Smooth muscle cell (in vitro differentiated cells): ENCODE measurements around the gene GBP4. TPM values are rescaled to one million over a fixed set of nuclear protein-coding genes. Genes with fewer than 3 reads are reported as not detected.

Experiments
- DNase-seq: peaks from one replicate; lab custom pipeline; 2025; ENCODE audit not compliant: unreplicated experiment; lab: John Stamatoyannopoulos, UW
- H2AFZ ChIP-seq: fragments of 200-600 bp; sonication (generic); 2 replicates; pipeline ENCODE4 v1.6.0; 2016; ENCODE audit warnings: antibody characterized with exemption, low read depth, mild to moderate bottlenecking
- H3F3A ChIP-seq: fragments of 200-600 bp; sonication (generic); 2 replicates; pipeline ENCODE4 v1.6.0; 2017; ENCODE audit warnings: antibody characterized with exemption, low read depth
- H3K27ac ChIP-seq: fragments of 200-600 bp; sonication (generic); 2 replicates; pipeline ENCODE4 v1.5.1; 2016; ENCODE audit warnings: low read depth, mild to moderate bottlenecking
- H3K27me3 ChIP-seq: fragments of 200-600 bp; sonication (generic); 2 replicates; pipeline ENCODE4 v1.6.1; 2016; ENCODE audit warnings: low read depth, mild to moderate bottlenecking
- H3K36me3 ChIP-seq: fragments of 200-600 bp; sonication (generic); 2 replicates; pipeline ENCODE4 v1.5.1; 2016; ENCODE audit warnings: low read depth
- H3K4me1 ChIP-seq: fragments of 200-600 bp; sonication (generic); 2 replicates; pipeline ENCODE4 v1.5.1; 2016; ENCODE audit warnings: low read depth
- H3K4me2 ChIP-seq: fragments of 200-600 bp; sonication (generic); 2 replicates; pipeline ENCODE4 v1.6.0; 2016; ENCODE audit warnings: mild to moderate bottlenecking
- H3K4me3 ChIP-seq: fragments of 200-600 bp; sonication (generic); 2 replicates; pipeline ENCODE4 v1.5.1; 2016; ENCODE audit warnings: mild to moderate bottlenecking
- H3K79me2 ChIP-seq: fragments of 200-600 bp; sonication (generic); 2 replicates; pipeline ENCODE4 v1.6.0; 2016; ENCODE audit warnings: low read depth, mild to moderate bottlenecking
- H3K9ac ChIP-seq: fragments of 200-600 bp; sonication (generic); 2 replicates; pipeline ENCODE4 v1.6.0; 2016; ENCODE audit warnings: low read depth
- H3K9me3 ChIP-seq: fragments of 200-600 bp; sonication (generic); replicated peaks from 2 replicates; pipeline ENCODE4 v1.5.1; 2016; ENCODE audit warnings: low read depth
- H4K20me1 ChIP-seq: fragments of 200-600 bp; sonication (generic); 2 replicates; pipeline ENCODE4 v1.6.0; 2016; ENCODE audit warnings: low read depth
- CTCF ChIP-seq: fragments of 200-600 bp; sonication (generic); IDR thresholded peaks from 2 replicates; pipeline ENCODE4 v1.5.1; 2017; ENCODE audit warnings: borderline replicate concordance, mild to moderate bottlenecking, antibody characterized with exemption; ENCODE audit not compliant: insufficient read depth, poor library complexity, severe bottlenecking
- WGBS: methylation state at CpG from one replicate; pipeline ENCODE4 v1.1.7; 2016; ENCODE audit warnings: low lambda C conversion rate; 5-methylcytosine and 5-hydroxymethylcytosine counted together
- polyA plus RNA-seq: library from polyadenylated mRNA; unstranded; fragments of >200 nt; fragmentation: Nextera tagmentation; extraction: Ambion mirVana; gene quantifications from 2 replicates; pipeline ENCODE4 v1.2.1, GENCODE V29; 2016
- total RNA-seq: library from RNA; depleted of rRNA; stranded (reverse); fragments of >200 nt; gene quantifications from 2 replicates; pipeline ENCODE4 v1.2.3, GENCODE V29; 2014

GBP4 gene
- total and polyA plus RNA-seq, 2 experiments from 2014 or later, result 0.11 to 0.31 TPM

- no peaks in the 10 kb centered on the region for H3K27me3 ChIP-seq
- no peak overlapping the region for H3K27ac ChIP-seq
- H4K20me1 ChIP-seq, result no peaks in the 10 kb centered on the region
- no peaks in the 10 kb centered on the region for H3K4me1 ChIP-seq
- no peak for DNase-seq
- H3K79me2 ChIP-seq, result no peaks in the 10 kb centered on the region
- H3K9ac ChIP-seq, result no peak overlapping the region
- 72% methylated on average over 1 of the region's 1 CpG for WGBS
- no peaks in the 10 kb centered on the region for H3K36me3 ChIP-seq
- no peaks in the 10 kb centered on the region for H3F3A ChIP-seq
- H3K4me3 ChIP-seq, result no peak overlapping the region
- no peaks in the 10 kb centered on the region for H3K9me3 ChIP-seq
- H2AFZ ChIP-seq, result no peak overlapping the region
- H3K4me2 ChIP-seq, result no peak overlapping the region
- TF ChIP-seq CTCF, result no peak
Measured at GRCh38 chr1:89151047-89151446, 47.7 kb downstream of the GBP4 start.

- Histone ChIP-seq H3K9me3 (no peaks in the 10 kb centered on the region), H4K20me1 (no peaks in the 10 kb centered on the region), H2AFZ (peak overlapping the region; percentile 35), H3F3A (no peaks in the 10 kb centered on the region), H3K79me2 (no peaks in the 10 kb centered on the region), H3K27ac (no peak overlapping the region), H3K4me3 (no peak overlapping the region), H3K4me1 (no peaks in the 10 kb centered on the region), H3K27me3 (no peaks in the 10 kb centered on the region), H3K36me3 (no peaks in the 10 kb centered on the region), H3K9ac (no peak overlapping the region), H3K4me2 (no peak overlapping the region)
- 32% methylated on average over 3 of the region's 3 CpGs for WGBS
- TF ChIP-seq CTCF, result no peak
- DNase-seq, result no peak
Measured at GRCh38 chr1:89149976-89150375, 48.8 kb downstream of the GBP4 start.

GRCh38 chr1:89149229-89149628 lies 49.5 kb downstream of the GBP4 start:
- H4K20me1 ChIP-seq, result no peaks in the 10 kb centered on the region
- no peaks in the 10 kb centered on the region for H3K36me3 ChIP-seq
- H2AFZ ChIP-seq, result no peak overlapping the region
- no peaks in the 10 kb centered on the region for H3F3A ChIP-seq
- no peak for DNase-seq
- no peak for TF ChIP-seq CTCF
- H3K9ac ChIP-seq, result no peak overlapping the region
- H3K27me3 ChIP-seq, result no peaks in the 10 kb centered on the region
- H3K79me2 ChIP-seq, result no peaks in the 10 kb centered on the region
- H3K27ac ChIP-seq, result no peak overlapping the region
- no peak overlapping the region for H3K4me2 ChIP-seq
- H3K4me1 ChIP-seq, result no peaks in the 10 kb centered on the region
- 38% methylated on average over 3 of the region's 3 CpGs for WGBS
- H3K4me3 ChIP-seq, result no peak overlapping the region
- no peaks in the 10 kb centered on the region for H3K9me3 ChIP-seq
